Hepatocyte (in vitro differentiated cells): ENCODE results near the gene GPR21. TPM values are rescaled to one million over a fixed set of nuclear protein-coding genes. Genes with fewer than 3 reads are reported as not detected.
A peak's percentile ranks its signal among the peaks of the same experiment; 100 is the strongest.

Experiments used
- DNase-seq: peaks from one replicate; pipeline ENCODE4 v3.0.0-alpha.2; 2016; ENCODE audit warnings: low spot score
- H2AFZ ChIP-seq: fragments of 200-600 bp; sonication (generic); 2 replicates; pipeline ENCODE4 v1.6.0; 2016; ENCODE audit warnings: antibody characterized with exemption, mild to moderate bottlenecking
- H3K27ac ChIP-seq: fragments of 200-600 bp; sonication (generic); 2 replicates; pipeline ENCODE4 v1.5.1; 2016; ENCODE audit warnings: mild to moderate bottlenecking
- H3K27me3 ChIP-seq: fragments of 200-600 bp; sonication (generic); 2 replicates; pipeline ENCODE4 v1.6.1; 2016
- H3K36me3 ChIP-seq: fragments of 200-600 bp; sonication (generic); replicated peaks from 2 replicates; pipeline ENCODE4 v1.5.1; 2016; ENCODE audit warnings: low read depth; ENCODE audit not compliant: insufficient read depth
- H3K4me1 ChIP-seq: fragments of 200-600 bp; sonication (generic); 2 replicates; pipeline ENCODE4 v1.5.1; 2016; ENCODE audit warnings: mild to moderate bottlenecking, moderate library complexity; ENCODE audit not compliant: insufficient read depth
- H3K4me2 ChIP-seq: fragments of 200-600 bp; sonication (generic); 2 replicates; pipeline ENCODE4 v1.6.0; 2016
- H3K4me3 ChIP-seq: fragments of 200-600 bp; sonication (generic); 2 replicates; pipeline ENCODE4 v1.5.1; 2016; ENCODE audit warnings: mild to moderate bottlenecking
- H3K79me2 ChIP-seq: fragments of 200-600 bp; sonication (generic); 2 replicates; pipeline ENCODE4 v1.6.0; 2017; ENCODE audit warnings: mild to moderate bottlenecking
- H3K9me2 ChIP-seq: fragments of 200-600 bp; sonication (generic); replicated peaks from 2 replicates; pipeline ENCODE4 v1.6.0; 2017; ENCODE audit warnings: mild to moderate bottlenecking; ENCODE audit not compliant: insufficient read depth
- H3K9me3 ChIP-seq: fragments of 200-600 bp; sonication (generic); 2 replicates; pipeline ENCODE4 v1.5.1; 2016; ENCODE audit warnings: low read depth, mild to moderate bottlenecking
- H4K20me1 ChIP-seq: fragments of 200-600 bp; sonication (generic); 2 replicates; pipeline ENCODE4 v1.6.0; 2016; ENCODE audit warnings: mild to moderate bottlenecking; ENCODE audit not compliant: insufficient read depth, poor library complexity, severe bottlenecking
- CTCF ChIP-seq: fragments of 200-600 bp; sonication (generic); IDR thresholded peaks from 2 replicates; pipeline ENCODE4 v1.5.1; 2016; ENCODE audit warnings: antibody characterized with exemption, mild to moderate bottlenecking; ENCODE audit not compliant: poor library complexity
- EZH2 ChIP-seq: fragments of 200-600 bp; sonication (generic); IDR thresholded peaks from 2 replicates; pipeline ENCODE4 v1.6.1; 2016; ENCODE audit warnings: antibody characterized with exemption, mild to moderate bottlenecking, borderline replicate concordance
- EZH2phosphoT487 ChIP-seq: fragments of 200-600 bp; sonication (generic); IDR thresholded peaks from one replicate; pipeline ENCODE4 v1.6.1; 2018; ENCODE audit warnings: antibody characterized with exemption, mild to moderate bottlenecking, low read depth, moderate library complexity; ENCODE audit not compliant: unreplicated experiment, severe bottlenecking
- WGBS: methylation state at CpG from one replicate; pipeline ENCODE4 v1.1.6; 2016; ENCODE audit warnings: low lambda C conversion rate; ENCODE audit errors: missing lambda C conversion rate; 5-methylcytosine and 5-hydroxymethylcytosine counted together
- polyA plus RNA-seq: library from polyadenylated mRNA; unstranded; fragments of >200 nt; fragmentation: Nextera tagmentation; extraction: Ambion mirVana; gene quantifications from 2 replicates; pipeline ENCODE4 v1.2.1, GENCODE V29; 2016
- total RNA-seq: library from RNA; depleted of rRNA; stranded (reverse); fragments of >200 nt; gene quantifications from 2 replicates; pipeline ENCODE4 v1.2.3, GENCODE V29; 2014

GPR21 gene
- total RNA-seq (0.50 and 2.2 TPM in 2 replicates), polyA plus RNA-seq (0.75 TPM in 1 of 2 replicates, not detected in the other)

- Histone ChIP-seq H3K4me3 (no peak within 1 kb of the TSS), H3K4me1 (no peaks in the 10 kb centered on the region), H3K27ac (no peak within 1 kb of the TSS), H3K27me3 (no peaks in the 10 kb centered on the region), H3K4me2 (peak within 1 kb of the TSS; percentile 50), H4K20me1 (no peaks in the 10 kb centered on the region), H3K9me3 (no peaks in the 10 kb centered on the region), H3K79me2 (peaks cover 13% of the 10 kb centered on the region), H3K36me3 (no peaks in the 10 kb centered on the region), H2AFZ (no peak within 1 kb of the TSS), H3K9me2 (no peaks in the 10 kb centered on the region)
- DNase-seq, result peak; percentile 10
- 30% methylated on average over 7 of the region's 7 CpGs for WGBS
- TF ChIP-seq EZH2phosphoT487 (no peak), EZH2 (no peak), CTCF (no peak)
Observed at GRCh38 chr9:123033352-123033751, at the start of gene GPR21. TSS of gene GPR21 (plus strand) at chr9:123033667. CDS start at chr9:123034567, 900 bp downstream.

- no peak for DNase-seq
- Histone ChIP-seq H4K20me1 (peaks cover 3% of the 10 kb centered on the region), H2AFZ (no peak overlapping the region), H3K36me3 (no peaks in the 10 kb centered on the region), H3K4me2 (no peak overlapping the region), H3K79me2 (peaks cover 18% of the 10 kb centered on the region), H3K9me3 (no peaks in the 10 kb centered on the region), H3K4me3 (no peak overlapping the region), H3K4me1 (no peaks in the 10 kb centered on the region), H3K27ac (no peak overlapping the region), H3K9me2 (no peaks in the 10 kb centered on the region), H3K27me3 (no peaks in the 10 kb centered on the region)
- no peak for TF ChIP-seq EZH2
- TF ChIP-seq CTCF, result no peak
- no peak for TF ChIP-seq EZH2phosphoT487
- 76% methylated on average over 5 of the region's 5 CpGs for WGBS
Observed at GRCh38 chr9:122986010-122986409, 47.5 kb upstream of the GPR21 start.

GRCh38 chr9:122988141-122988540 lies 45.3 kb upstream of the GPR21 start:
- no peak overlapping the region for H3K4me3 ChIP-seq
- H3K79me2 ChIP-seq, result peaks cover 4% of the 10 kb centered on the region
- H3K9me3 ChIP-seq, result no peaks in the 10 kb centered on the region
- no peak for DNase-seq
- no peak overlapping the region for H2AFZ ChIP-seq
- no peaks in the 10 kb centered on the region for H3K27me3 ChIP-seq
- TF ChIP-seq EZH2phosphoT487, result no peak
- TF ChIP-seq CTCF, result no peak
- TF ChIP-seq EZH2, result no peak
- no peaks in the 10 kb centered on the region for H3K4me1 ChIP-seq
- H3K36me3 ChIP-seq, result no peaks in the 10 kb centered on the region
- H3K9me2 ChIP-seq, result no peaks in the 10 kb centered on the region
- no peak overlapping the region for H3K27ac ChIP-seq
- no peak overlapping the region for H3K4me2 ChIP-seq
- H4K20me1 ChIP-seq, result no peaks in the 10 kb centered on the region
- WGBS, result 92% methylated on average over 2 of the region's 2 CpGs
